Measurements from ENCODE around the gene MEST.
"Not testable (repeated sequence)": the region's sequence is repeated elsewhere in the genome, so short reads cannot be mapped to it uniquely, and the experiment has no call there.

MEST gene

GRCh38 chr7:130521258-130521951, 29.5 kb downstream of the MEST start:
- in situ Hi-C loops (cut with MboI; ENCODE audit: low sequenced_read_pairs), result no loop called here

GRCh38 chr7:130523519-130524125, 31.7 kb downstream of the MEST start:
- in situ Hi-C loops (cut with MboI; ENCODE audit: low sequenced_read_pairs), result not testable (repeated sequence)

DNA sequence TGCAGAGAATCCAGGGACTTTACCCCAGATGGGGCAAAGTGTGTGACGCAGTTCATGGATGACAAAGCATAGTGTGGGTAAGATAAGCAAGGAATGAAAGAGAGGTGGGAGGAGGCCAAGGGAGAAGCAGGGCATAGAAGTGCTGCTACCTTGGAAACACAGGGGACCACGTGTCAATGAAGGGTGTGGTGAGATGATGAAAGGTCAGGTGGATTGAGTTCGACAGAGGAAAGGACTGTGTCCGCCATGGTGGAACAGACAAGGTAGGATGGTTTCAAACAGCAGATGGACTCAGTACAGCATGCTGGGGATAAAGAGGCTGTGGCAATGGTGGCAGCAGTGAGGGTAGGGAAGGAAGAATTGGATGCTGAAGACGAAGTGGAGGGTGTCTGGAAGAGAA, 32.7 kb downstream of the MEST start:
- in situ Hi-C loops (cut with MboI; ENCODE audit: low sequenced_read_pairs), result no loop called here

DNA sequence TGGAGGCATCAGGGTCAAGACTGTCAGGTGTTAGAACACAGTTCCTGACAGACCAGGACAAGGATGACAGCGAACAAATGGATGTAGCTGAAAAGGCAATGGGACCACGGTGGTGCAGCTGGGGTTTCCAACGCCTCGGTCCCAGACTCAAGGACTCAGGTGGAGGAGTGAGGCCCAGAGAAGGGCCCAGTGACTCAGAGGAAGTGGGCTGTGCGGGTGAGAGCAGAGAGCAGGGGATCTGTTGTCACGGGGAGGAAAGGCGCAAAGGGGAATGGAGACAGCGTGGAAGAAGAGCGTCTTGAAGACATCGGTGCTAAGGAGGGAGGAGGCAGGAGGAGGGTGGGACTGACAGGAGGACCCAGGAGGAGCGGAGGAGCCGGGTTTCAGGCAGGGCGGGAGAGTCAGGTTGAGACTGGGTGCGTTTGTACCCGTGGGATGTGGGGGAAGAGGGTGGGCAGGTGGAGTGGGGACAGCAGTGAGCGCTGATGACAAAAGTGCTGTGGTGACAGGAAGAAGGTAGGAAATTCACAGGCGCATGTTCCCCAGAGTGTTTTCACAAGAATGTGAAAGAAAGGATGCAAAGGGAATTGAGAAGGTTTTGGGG, 36.0 kb downstream of the MEST start:
- in situ Hi-C loops (cut with MboI; ENCODE audit: low sequenced_read_pairs), result not testable (repeated sequence)

GRCh38 chr7:130529417-130529816, 37.5 kb downstream of the MEST start:
- in situ Hi-C loops (cut with MboI; ENCODE audit: low sequenced_read_pairs), result no loop called here

DNA sequence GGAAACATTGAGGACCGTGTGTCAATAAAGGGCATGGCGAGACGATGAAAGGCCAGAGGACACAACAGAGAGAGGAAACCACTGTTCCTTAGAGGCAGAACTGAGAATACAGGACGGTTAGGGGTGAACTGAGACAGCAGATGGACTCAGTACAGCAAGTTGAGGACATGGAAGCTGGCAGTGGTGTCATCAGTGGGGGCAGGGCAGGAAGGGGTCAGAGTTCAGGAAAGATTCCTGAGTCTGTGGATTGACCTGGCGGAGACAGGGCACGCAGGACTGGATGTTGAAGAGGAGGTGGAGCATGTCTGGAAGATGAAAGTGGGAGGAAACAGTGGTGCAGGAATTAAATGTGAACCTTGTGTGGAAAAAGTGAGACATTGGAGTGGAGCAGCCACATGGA, 46.0 kb downstream of the MEST start:
- in situ Hi-C loops (cut with MboI; ENCODE audit: low sequenced_read_pairs), result not testable (repeated sequence)

- in situ Hi-C loops (cut with MboI; ENCODE audit: low sequenced_read_pairs), result not testable (repeated sequence)
These were observed 49.4 kb downstream of the MEST start for GRCh38 chr7:130541287-130541686.

DNA sequence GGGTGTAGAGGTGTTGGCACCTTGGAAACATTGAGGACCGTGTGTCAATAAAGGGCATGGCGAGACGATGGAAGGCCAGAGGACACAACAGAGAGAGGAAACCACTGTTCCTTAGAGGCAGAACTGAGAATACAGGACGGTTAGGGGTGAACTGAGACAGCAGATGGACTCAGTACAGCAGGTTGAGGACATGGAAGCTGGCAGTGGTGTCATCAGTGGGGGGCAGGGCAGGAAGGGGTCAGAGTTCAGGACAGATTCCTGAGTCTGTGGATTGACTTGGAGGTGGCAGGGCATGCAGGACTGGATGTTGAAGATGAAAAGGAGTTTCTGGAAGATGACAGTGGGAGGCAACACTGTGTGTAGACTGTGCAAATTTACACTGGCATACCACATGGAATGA, 50.4 kb downstream of the MEST start:
- in situ Hi-C loops (cut with MboI; ENCODE audit: low sequenced_read_pairs), result not testable (repeated sequence)

- in situ Hi-C loops (cut with MboI; ENCODE audit: low sequenced_read_pairs), result no loop called here
These were observed 51.7 kb downstream of the MEST start for GRCh38 chr7:130543487-130544010.

DNA sequence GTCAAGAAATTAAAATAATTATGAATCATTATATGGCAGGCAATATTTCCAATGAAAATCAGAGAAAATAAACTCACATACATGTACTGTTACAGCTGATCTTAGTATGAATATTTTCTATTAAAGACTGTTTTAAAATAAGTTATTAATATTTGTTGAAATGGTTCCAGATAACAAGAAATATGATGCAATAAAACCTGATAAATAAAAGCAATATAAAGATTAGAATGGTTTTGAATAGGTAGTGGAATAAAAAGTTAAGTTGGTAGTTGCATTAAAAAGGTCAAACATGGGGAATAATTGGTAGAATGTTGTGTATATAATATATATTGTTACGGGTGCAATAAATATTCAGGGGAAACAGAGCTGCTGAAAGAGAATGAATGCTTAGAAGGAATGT, 52.5 kb downstream of the MEST start:
- in situ Hi-C loops (cut with MboI; ENCODE audit: low sequenced_read_pairs), result no loop called here

- in situ Hi-C loops (cut with MboI; ENCODE audit: low sequenced_read_pairs), result no loop called here
These were observed 61.6 kb downstream of the MEST start for GRCh38 chr7:130553398-130554029.

DNA sequence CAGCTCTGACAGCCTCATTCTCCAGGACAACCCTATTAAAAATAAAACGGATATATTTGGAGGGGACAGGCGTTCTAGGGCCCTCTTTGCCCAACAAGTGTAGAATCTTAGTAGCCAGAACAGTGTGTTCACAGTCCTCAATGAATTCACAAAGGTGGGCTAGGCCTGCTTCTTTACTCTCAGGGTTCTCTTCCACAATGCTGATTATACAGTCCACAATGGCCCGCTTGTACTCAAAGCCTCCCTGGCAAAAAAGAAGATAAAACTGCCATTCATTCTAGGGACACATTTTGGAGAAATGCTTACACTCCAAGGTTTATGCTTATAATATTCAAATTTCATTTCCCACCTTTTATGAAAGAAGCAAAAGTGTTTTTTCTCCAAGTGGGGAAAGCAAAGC, 62.6 kb downstream of the MEST start:
- in situ Hi-C loops (cut with MboI; ENCODE audit: low sequenced_read_pairs), result no loop called here
